Upper lobe of left lung (tissue), 6 donors: ENCODE measurements around the gene TECTB. TPM values are rescaled to one million over a fixed set of nuclear protein-coding genes. Genes with fewer than 3 reads are reported as not detected.

Experiments
- ATAC-seq, 2 donors: fragments of 200-7000 bp; cut with Tn5 transposase; one replicate each; pipeline ENCODE4 v1.9.1; 2022; ENCODE audit warnings: mild to moderate bottlenecking in 2 of 2, moderate library complexity in 2 of 2; ENCODE audit not compliant: low FRiP score in 2 of 2
- DNase-seq, 2 donors: peaks; one replicate each; pipeline ENCODE4 v3.0.0-alpha.2; 2019 to 2020
- H3K27ac ChIP-seq, 4 donors: fragments of 200-600 bp; sonication (generic); one replicate each; pipeline ENCODE4 v1.5.1; 2016 to 2019
- H3K27me3 ChIP-seq, 4 donors: fragments of 200-600 bp; sonication (generic); one replicate each; pipeline ENCODE4 v1.5.1; 2017 to 2019
- H3K36me3 ChIP-seq, 4 donors: fragments of 200-600 bp; sonication (generic); one replicate each; pipeline ENCODE4 v1.5.1; 2016 to 2019
- H3K4me1 ChIP-seq, 4 donors: fragments of 200-600 bp; sonication (generic); one replicate each; pipeline ENCODE4 v1.5.1; 2018 to 2019
- H3K4me3 ChIP-seq, 4 donors: fragments of 200-600 bp; sonication (generic); one replicate each; pipeline ENCODE4 v1.5.1; 2017 to 2019; ENCODE audit warnings: mild to moderate bottlenecking in 2 of 4, moderate library complexity in 1 of 4
- H3K9me3 ChIP-seq, 4 donors: fragments of 200-600 bp; sonication (generic); one replicate each; pipeline ENCODE4 v1.5.1; 2018 to 2019
- EP300 ChIP-seq, 4 donors: sonication (generic); formaldehyde crosslinking; IDR thresholded peaks; one replicate each; pipeline ENCODE4 v1.5.1; 2017; ENCODE audit warnings: antibody characterized with exemption in 4 of 4, control low read depth in 2 of 4
- POLR2A ChIP-seq, 4 donors: fragments of 450-650 bp; IDR thresholded peaks; one replicate each; pipeline ENCODE4 v1.5.1; 2016 to 2017; ENCODE audit warnings: antibody characterized with exemption in 4 of 4, mild to moderate bottlenecking in 2 of 4
- POLR2AphosphoS5 ChIP-seq, 2 donors: sonication (generic); formaldehyde crosslinking; IDR thresholded peaks; one replicate each; pipeline ENCODE4 v1.5.1; 2017; ENCODE audit warnings: antibody characterized with exemption in 2 of 2
- WGBS, 2 donors: methylation state at CpG; one replicate each; pipeline ENCODE4 v1.1.5; 2017 to 2018; 5-methylcytosine and 5-hydroxymethylcytosine counted together
- total RNA-seq, 6 donors: library from RNA; depleted of rRNA in 4 of 6; stranded (reverse); fragments of >200 nt in 4 of 6; gene quantifications; one replicate each; pipeline versions ENCODE4 v1.1.0 to v1.2.1, GENCODE V29; 2016 to 2021
- TF ChIP-seq, protein P1 (sequence below), 6 experiments: fragments of 450-650 bp in 4 of 6; fragments of 200-600 bp in 2 of 6; sonication (generic) in 2 of 6; IDR thresholded peaks; one replicate each; pipeline ENCODE4 v1.5.1; 2016 to 2019; ENCODE audit warnings: antibody characterized with exemption in 6 of 6
- donor health status: DM: no; HTN: no; CAD: no; lungs with moderate emphysema.
- donor health status: DM: no; HTN: yes; CAD: no; lungs with severe emphysema.

The TECTB gene
- total RNA-seq, 6 donors from 2014 or later, result not detected

DNA sequence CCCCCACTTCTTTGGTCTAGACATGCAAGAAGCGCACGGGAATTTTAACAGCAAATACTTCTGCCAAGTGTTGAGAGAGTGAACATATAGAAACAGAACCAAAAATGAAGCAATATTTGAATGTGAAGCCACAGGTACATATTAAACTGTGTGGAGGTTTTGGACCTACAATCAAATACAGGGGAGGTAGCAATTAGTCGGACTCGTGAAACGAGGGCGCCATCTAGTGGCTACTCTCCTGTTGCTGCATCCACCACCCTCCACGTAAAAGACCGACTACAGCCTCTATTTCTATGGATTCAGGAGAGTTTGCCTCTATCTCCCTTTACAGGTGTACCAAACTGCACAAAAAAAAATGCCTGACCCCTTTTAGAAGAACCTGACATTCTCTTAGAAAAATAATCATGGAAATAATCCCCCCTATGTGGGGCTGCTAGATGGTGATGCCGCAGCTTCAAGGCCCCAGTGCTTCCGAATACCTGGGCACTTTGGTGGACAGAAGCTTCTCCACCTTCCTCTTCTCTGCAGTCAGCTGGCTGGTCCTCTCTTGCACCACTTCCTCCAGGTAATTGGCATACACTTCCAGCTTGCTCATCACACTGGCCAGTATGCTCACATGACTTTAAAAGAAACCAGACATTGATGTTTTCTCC lies 31.7 kb downstream of the TECTB start:
- DNase-seq (peak in 1 of 2 donors; percentile 81), ATAC-seq (peak; percentile 82 to 87)
- Histone ChIP-seq H3K36me3 (no peaks in the 10 kb centered on the region), H3K4me3 (no peak overlapping the region), H3K27me3 (no peaks in the 10 kb centered on the region), H3K9me3 (no peaks in the 10 kb centered on the region), H3K27ac (no peak overlapping the region), H3K4me1 (no peaks in the 10 kb centered on the region)
- WGBS, 2 donors, result 25 to 29% methylated on average over 10 of the region's 10 CpGs
- TF ChIP-seq, protein P1, sequence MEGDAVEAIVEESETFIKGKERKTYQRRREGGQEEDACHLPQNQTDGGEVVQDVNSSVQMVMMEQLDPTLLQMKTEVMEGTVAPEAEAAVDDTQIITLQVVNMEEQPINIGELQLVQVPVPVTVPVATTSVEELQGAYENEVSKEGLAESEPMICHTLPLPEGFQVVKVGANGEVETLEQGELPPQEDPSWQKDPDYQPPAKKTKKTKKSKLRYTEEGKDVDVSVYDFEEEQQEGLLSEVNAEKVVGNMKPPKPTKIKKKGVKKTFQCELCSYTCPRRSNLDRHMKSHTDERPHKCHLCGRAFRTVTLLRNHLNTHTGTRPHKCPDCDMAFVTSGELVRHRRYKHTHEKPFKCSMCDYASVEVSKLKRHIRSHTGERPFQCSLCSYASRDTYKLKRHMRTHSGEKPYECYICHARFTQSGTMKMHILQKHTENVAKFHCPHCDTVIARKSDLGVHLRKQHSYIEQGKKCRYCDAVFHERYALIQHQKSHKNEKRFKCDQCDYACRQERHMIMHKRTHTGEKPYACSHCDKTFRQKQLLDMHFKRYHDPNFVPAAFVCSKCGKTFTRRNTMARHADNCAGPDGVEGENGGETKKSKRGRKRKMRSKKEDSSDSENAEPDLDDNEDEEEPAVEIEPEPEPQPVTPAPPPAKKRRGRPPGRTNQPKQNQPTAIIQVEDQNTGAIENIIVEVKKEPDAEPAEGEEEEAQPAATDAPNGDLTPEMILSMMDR (IDR thresholded peaks at IDR 0.05), result peak; percentile 64 to 81 (median 73)
- no peak for TF ChIP-seq POLR2AphosphoS5 (IDR thresholded peaks at IDR 0.05)

DNA sequence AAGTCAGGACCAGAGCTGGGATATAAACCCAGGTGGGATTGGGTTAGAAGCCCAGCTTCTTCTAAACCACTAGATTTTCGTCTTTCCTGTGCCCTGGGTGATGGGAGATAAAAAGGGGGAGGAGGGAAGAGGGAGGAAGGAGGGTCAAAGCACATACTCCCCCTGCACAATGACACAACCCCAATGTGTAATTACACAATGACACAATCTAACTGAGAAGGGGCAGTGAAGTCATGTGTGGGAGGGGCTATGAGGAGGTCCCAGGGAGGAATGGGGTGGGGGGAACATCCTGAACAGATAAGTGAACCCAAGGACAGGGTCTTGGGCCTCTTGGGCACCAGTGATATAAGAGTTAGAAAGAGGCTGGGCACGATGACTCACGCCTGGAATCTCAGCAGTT lies 44.5 kb downstream of the TECTB start:
- H3K4me3 ChIP-seq, result no peak overlapping the region
- ATAC-seq (no peak), DNase-seq (no peak)
- no peaks in the 10 kb centered on the region for H3K36me3 ChIP-seq
- H3K9me3 ChIP-seq, result no peaks in the 10 kb centered on the region
- H3K4me1 ChIP-seq, result no peaks in the 10 kb centered on the region
- H3K27ac ChIP-seq, result no peak overlapping the region
- no peaks in the 10 kb centered on the region for H3K27me3 ChIP-seq
- WGBS, 2 donors, result 89 to 96% methylated on average over 3 of the region's 3 CpGs
- TF ChIP-seq, protein P1 (IDR thresholded peaks at IDR 0.05), result no peak
- TF ChIP-seq EP300 (IDR thresholded peaks at IDR 0.05) (no peak), POLR2A (IDR thresholded peaks at IDR 0.05) (no peak), POLR2AphosphoS5 (IDR thresholded peaks at IDR 0.05) (no peak)

- TF ChIP-seq EP300 (IDR thresholded peaks at IDR 0.05), result no peak
- TF ChIP-seq, protein P1 (IDR thresholded peaks at IDR 0.05), result no peak
- no peak for TF ChIP-seq POLR2A (IDR thresholded peaks at IDR 0.05)
- TF ChIP-seq POLR2AphosphoS5 (IDR thresholded peaks at IDR 0.05), result no peak
- no peaks in the 10 kb centered on the region for H3K9me3 ChIP-seq
These were observed 47.0 kb downstream of the TECTB start for GRCh38 chr10:112330162-112330561.

DNA sequence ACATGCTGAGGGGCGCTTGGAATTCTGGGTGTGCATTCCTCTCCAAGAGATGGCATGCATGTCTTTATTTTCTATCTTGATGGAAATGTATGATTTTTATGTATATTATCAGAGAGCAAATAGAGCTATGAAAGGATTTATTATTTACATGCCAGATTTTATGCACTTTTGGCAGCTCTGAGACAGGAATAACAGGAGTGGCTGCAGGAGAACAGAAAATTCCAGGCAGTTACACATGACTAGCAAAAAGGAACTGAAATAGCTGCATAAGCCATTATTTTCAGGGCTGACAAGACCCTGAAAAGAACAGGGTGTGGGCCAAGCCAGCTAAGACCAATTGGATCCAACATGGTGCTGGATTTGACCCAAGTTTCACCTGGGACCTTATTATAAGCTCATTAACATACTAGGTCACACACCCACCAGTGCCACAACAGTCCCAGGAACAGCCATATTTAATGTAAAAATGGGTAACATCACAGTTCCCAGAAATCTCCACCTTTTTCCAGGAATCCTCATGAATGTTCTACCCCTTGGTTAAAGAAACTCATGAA lies 47.5 kb downstream of the TECTB start:
- H3K36me3 ChIP-seq, result no peaks in the 10 kb centered on the region
- 71 to 83% methylated on average over 1 of the region's 1 CpG for WGBS, 2 donors
- no peak overlapping the region for H3K27ac ChIP-seq
- DNase-seq (no peak), ATAC-seq (no peak)
- TF ChIP-seq POLR2A (IDR thresholded peaks at IDR 0.05) (no peak), EP300 (IDR thresholded peaks at IDR 0.05) (no peak), POLR2AphosphoS5 (IDR thresholded peaks at IDR 0.05) (no peak)
- TF ChIP-seq, protein P1 (IDR thresholded peaks at IDR 0.05), result no peak
- no peaks in the 10 kb centered on the region for H3K9me3 ChIP-seq
- H3K4me1 ChIP-seq, result peaks cover 0 to 7% (median 0%) of the 10 kb centered on the region in 4 donors
- H3K27me3 ChIP-seq, result no peaks in the 10 kb centered on the region
- no peak overlapping the region for H3K4me3 ChIP-seq

More at GRCh38 chr10:112330162-112330561, 47.0 kb downstream of the TECTB start:
- DNase-seq (peak in 1 of 2 donors; percentile 5), ATAC-seq (no peak)
- Histone ChIP-seq H3K4me3 (no peak overlapping the region), H3K27ac (no peak overlapping the region), H3K27me3 (no peaks in the 10 kb centered on the region), H3K4me1 (peaks cover 0 to 2% (median 0%) of the 10 kb centered on the region in 4 donors), H3K36me3 (no peaks in the 10 kb centered on the region)
- 67 to 69% methylated on average over 4 of the region's 4 CpGs for WGBS, 2 donors

- WGBS, 2 donors, result 91 to 92% methylated on average over 3 of the region's 3 CpGs
- no peak overlapping the region for H3K4me3 ChIP-seq
- TF ChIP-seq, protein P1 (IDR thresholded peaks at IDR 0.05), result no peak
- TF ChIP-seq EP300 (IDR thresholded peaks at IDR 0.05) (no peak), POLR2AphosphoS5 (IDR thresholded peaks at IDR 0.05) (no peak), POLR2A (IDR thresholded peaks at IDR 0.05) (no peak)
- no peak for DNase-seq
- no peaks in the 10 kb centered on the region for H3K9me3 ChIP-seq
- H3K27me3 ChIP-seq, result no peaks in the 10 kb centered on the region
- H3K36me3 ChIP-seq, result no peaks in the 10 kb centered on the region
- no peak overlapping the region for H3K27ac ChIP-seq
- peaks cover 0 to 7% (median 0%) of the 10 kb centered on the region in 4 donors for H3K4me1 ChIP-seq
- no peak for ATAC-seq
These were observed 48.8 kb downstream of the TECTB start for GRCh38 chr10:112332022-112332421.
